B cell (primary cell): ENCODE measurements around the gene TACR2. TPM values are rescaled to one million over a fixed set of nuclear protein-coding genes. Genes with fewer than 3 reads are reported as not detected.

ENCODE experiments used
- ATAC-seq: fragments of 200-7000 bp; cut with Tn5 transposase; one replicate; pipeline ENCODE4 v1.10.0; 2021; ENCODE audit warnings: low read depth, mild to moderate bottlenecking, moderate number of reproducible peaks, moderate library complexity
- CTCF ChIA-PET: fragments of 350-600 bp; sonication (Branson Sonifier 250); formaldehyde crosslinking; loops from one replicate; lab custom pipeline; 2021; ENCODE audit warnings: antibody characterized with exemption, inconsistent platforms; lab: Charles Lee
- POLR2A ChIA-PET: fragments of 350-600 bp; sonication (Branson Sonifier 250); formaldehyde crosslinking; loops from one replicate; lab custom pipeline; 2021; ENCODE audit warnings: antibody characterized with exemption; lab: Charles Lee
- DNase-seq: peaks from one replicate; pipeline ENCODE4 v3.0.0; 2013
- H2AFZ ChIP-seq: 2 replicates; pipeline ENCODE4 v1.6.1; 2012; ENCODE audit warnings: mild to moderate bottlenecking, low read depth, low read length; ENCODE audit not compliant: insufficient read depth, poor library complexity, severe bottlenecking
- H3K27ac ChIP-seq, 2 donors: 1 replicate in 1 of 2; 2 replicates in 1 of 2; pipeline ENCODE4 v1.5.1; 2012 to 2013; ENCODE audit warnings: low read length in 2 of 2, mild to moderate bottlenecking in 2 of 2, moderate library complexity in 1 of 2
- H3K27me3 ChIP-seq, 4 experiments: fragments of 200-600 bp in 1 of 4; sonication (generic) in 1 of 4; replicated peaks in 1 of 4; 1 replicate in 2 of 4; 2 replicates in 2 of 4; pipeline versions ENCODE4 v1.6.1 to v1.7.0; 2013 to 2016; ENCODE audit warnings: low read length in 3 of 4, mild to moderate bottlenecking in 2 of 4, mixed read lengths in 1 of 4, moderate library complexity in 1 of 4; ENCODE audit not compliant: insufficient read depth in 4 of 4, control insufficient read depth in 3 of 4; ENCODE audit errors: control extremely low read depth in 1 of 4
- H3K36me3 ChIP-seq, 2 experiments: replicated peaks in 1 of 2; 1 replicate in 1 of 2; 2 replicates in 1 of 2; pipeline versions ENCODE4 v1.6.1 to v1.7.1; 2013; ENCODE audit warnings: low read length in 1 of 2; ENCODE audit not compliant: insufficient read depth in 2 of 2, control insufficient read depth in 1 of 2; ENCODE audit errors: control extremely low read depth in 1 of 2, extremely low read depth in 1 of 2
- H3K4me1 ChIP-seq, 2 donors: fragments of 200-600 bp in 1 of 2; sonication (generic) in 1 of 2; 1 replicate in 1 of 2; 2 replicates in 1 of 2; pipeline versions ENCODE4 v1.5.1 to v1.6.1; 2013 to 2017; ENCODE audit warnings: low read length in 2 of 2; ENCODE audit not compliant: control insufficient read depth in 2 of 2, insufficient read depth in 2 of 2
- H3K4me2 ChIP-seq: replicated peaks from 2 replicates; pipeline ENCODE3; 2012; ENCODE audit warnings: mild to moderate bottlenecking, low read depth, low read length; ENCODE audit not compliant: poor library complexity, severe bottlenecking
- H3K4me3 ChIP-seq, 5 experiments: fragments of 200-600 bp in 1 of 5; sonication (generic) in 1 of 5; 1 replicate in 3 of 5; 2 replicates in 2 of 5; pipeline versions ENCODE4 v1.5.1 to v1.7.0; 2011 to 2016; ENCODE audit warnings: low read length in 4 of 5, mild to moderate bottlenecking in 4 of 5, low read depth in 2 of 5, control low read depth in 1 of 5, moderate library complexity in 1 of 5; ENCODE audit not compliant: insufficient read depth in 1 of 5; ENCODE audit errors: control extremely low read depth in 1 of 5, extremely low read depth in 1 of 5
- H3K79me2 ChIP-seq: fragments of 200-600 bp; sonication (generic); one replicate; pipeline ENCODE4 v1.6.0; 2016; ENCODE audit warnings: low read length; ENCODE audit not compliant: control insufficient read depth, insufficient read depth
- H3K9ac ChIP-seq: fragments of 200-600 bp; sonication (generic); 2 replicates; pipeline ENCODE4 v1.6.1; 2017; ENCODE audit warnings: mild to moderate bottlenecking, low read length, moderate library complexity
- H3K9me3 ChIP-seq, 3 donors: one replicate each; pipeline versions ENCODE4 v1.6.1 to v1.7.1; 2013; ENCODE audit warnings: low read length in 2 of 3; ENCODE audit not compliant: control insufficient read depth in 2 of 3, insufficient read depth in 1 of 3; ENCODE audit errors: control extremely low read depth in 1 of 3
- H4K20me1 ChIP-seq: 2 replicates; pipeline ENCODE4 v1.6.0; 2012; ENCODE audit warnings: mild to moderate bottlenecking, low read length; ENCODE audit not compliant: insufficient read depth, control insufficient read depth, poor library complexity, severe bottlenecking
- H3K27ac Mint-ChIP-seq: one replicate; pipeline ENCODE4 v1.8.0; 2021; ENCODE audit warnings: mixed read lengths
- H3K27me3 Mint-ChIP-seq: one replicate; pipeline ENCODE4 v1.8.0; 2021; ENCODE audit warnings: mixed read lengths
- H3K4me1 Mint-ChIP-seq: one replicate; pipeline ENCODE4 v1.8.0; 2021; ENCODE audit warnings: mixed read lengths
- H3K4me3 Mint-ChIP-seq: one replicate; pipeline ENCODE4 v1.8.0; 2021; ENCODE audit warnings: mixed read lengths
- H3K9me3 Mint-ChIP-seq: one replicate; pipeline ENCODE4 v1.8.0; 2022; ENCODE audit warnings: mixed read lengths; ENCODE audit not compliant: insufficient read depth
- CTCF ChIP-seq: fragments of 200-600 bp; IDR thresholded peaks from one replicate; pipeline ENCODE4 v1.8.0; 2022; ENCODE audit warnings: antibody characterized with exemption, mild to moderate bottlenecking
- EZH2 ChIP-seq: IDR thresholded peaks from 2 replicates; pipeline ENCODE4 v1.6.1; 2012; ENCODE audit warnings: borderline replicate concordance, low read depth, mild to moderate bottlenecking, moderate library complexity, low read length; ENCODE audit not compliant: insufficient read depth, poor library complexity, severe bottlenecking
- WGBS: methylation state at CpG from one replicate; pipeline ENCODE4 v1.1.5; 2013; ENCODE audit warnings: missing lambda C conversion rate; ENCODE audit not compliant: insufficient coverage; 5-methylcytosine and 5-hydroxymethylcytosine counted together
- intact Hi-C: fragments of 100-400 bp; cut with micrococcal nuclease; formaldehyde crosslinking; loops from one replicate; pipeline ENCODE4 v1.10.0; 2022
- polyA plus RNA-seq: library from polyadenylated mRNA; depleted of rRNA; stranded (reverse); fragments of >200 nt; gene quantifications from 2 replicates; pipeline ENCODE4 v1.2.3, GENCODE V29; 2012
- total RNA-seq, 2 donors: library from RNA; stranded (reverse); fragments of 120-200 nt in 1 of 2; gene quantifications; 1 replicate in 1 of 2; 2 replicates in 1 of 2; pipeline versions ENCODE4 v1.2.3 to v1.2.4, GENCODE V29; 2013 to 2022

The TACR2 gene
- total and polyA plus RNA-seq, 2 donors (not counting 1 experiment from before 2014, with no cell fraction given): 0.18 TPM; not detected in 1

DNA sequence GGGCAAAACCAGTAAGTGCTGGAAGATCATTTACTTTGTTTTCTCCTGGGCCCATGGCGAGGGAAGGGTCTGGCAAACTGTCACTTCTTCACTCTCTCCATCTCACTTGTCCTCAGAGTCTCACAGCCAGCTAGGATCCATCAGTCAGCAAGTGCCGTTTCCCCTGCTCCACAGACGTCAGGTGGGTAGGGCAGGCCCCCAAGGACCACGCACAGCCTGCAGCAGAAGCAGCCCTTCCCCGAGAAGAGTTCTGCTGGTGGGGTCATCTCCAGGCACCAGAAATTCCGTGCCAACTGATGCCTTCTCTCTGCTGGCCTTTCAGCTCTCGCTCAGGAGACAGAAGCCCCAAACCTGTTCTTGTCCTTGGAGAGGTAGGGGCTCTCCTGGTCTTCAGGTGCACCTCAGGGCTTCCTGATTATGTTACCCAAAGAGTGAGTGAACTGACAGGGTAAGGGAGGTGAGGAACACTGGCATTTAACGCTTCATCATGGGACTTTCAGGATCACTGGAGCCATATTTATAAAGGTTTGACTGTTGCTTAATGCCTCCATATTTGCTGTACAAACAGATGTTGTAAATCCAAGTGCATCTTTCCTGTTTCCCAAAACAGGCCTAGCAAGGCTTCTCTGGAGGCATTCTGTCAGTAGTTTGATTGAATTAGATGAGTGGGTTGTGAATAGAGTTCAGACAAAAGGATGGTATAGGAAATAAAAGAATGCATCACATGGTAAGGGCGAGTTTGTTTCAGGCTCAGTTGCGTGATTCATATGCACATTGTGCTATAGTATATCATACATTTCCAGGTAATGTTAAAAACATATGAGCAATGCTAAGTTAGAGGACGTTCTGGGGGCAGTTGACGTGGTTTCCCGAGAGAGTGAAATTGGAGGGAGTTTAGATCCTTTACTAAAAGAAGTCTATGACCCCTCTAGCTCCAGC is 20.9 kb upstream of the TACR2 start:
- no peak for TF ChIP-seq EZH2
- TF ChIP-seq CTCF: no peak
- H3K4me2 ChIP-seq: no peak overlapping the region
- no peak overlapping the region for H3K27ac Mint-ChIP-seq
- H4K20me1 ChIP-seq: no peaks in the 10 kb centered on the region
- H2AFZ ChIP-seq: no peak overlapping the region
- H3K4me3 ChIP-seq: no peak overlapping the region
- peaks cover 0 to 11% (median 0%) of the 10 kb centered on the region in 4 experiments for H3K27me3 ChIP-seq
- DNase-seq: no peak
- WGBS: 81% methylated on average over 7 of the region's 13 CpGs
- H3K79me2 ChIP-seq: no peaks in the 10 kb centered on the region
- H3K4me1 ChIP-seq: no peaks in the 10 kb centered on the region
- no peaks in the 10 kb centered on the region for H3K9me3 Mint-ChIP-seq
- no peak for ATAC-seq
- peaks cover 0 to 5% (median 0%) of the 10 kb centered on the region in 3 donors for H3K9me3 ChIP-seq
- intact Hi-C loops: no loop called here
- no peaks in the 10 kb centered on the region for H3K4me1 Mint-ChIP-seq
- H3K27me3 Mint-ChIP-seq: peaks cover 29% of the 10 kb centered on the region
- POLR2A ChIA-PET: no interaction called here
- CTCF ChIA-PET: no interaction called here
- no peaks in the 10 kb centered on the region for H3K36me3 ChIP-seq
- no peak overlapping the region for H3K27ac ChIP-seq
- no peak overlapping the region for H3K4me3 Mint-ChIP-seq
- no peak overlapping the region for H3K9ac ChIP-seq

DNA sequence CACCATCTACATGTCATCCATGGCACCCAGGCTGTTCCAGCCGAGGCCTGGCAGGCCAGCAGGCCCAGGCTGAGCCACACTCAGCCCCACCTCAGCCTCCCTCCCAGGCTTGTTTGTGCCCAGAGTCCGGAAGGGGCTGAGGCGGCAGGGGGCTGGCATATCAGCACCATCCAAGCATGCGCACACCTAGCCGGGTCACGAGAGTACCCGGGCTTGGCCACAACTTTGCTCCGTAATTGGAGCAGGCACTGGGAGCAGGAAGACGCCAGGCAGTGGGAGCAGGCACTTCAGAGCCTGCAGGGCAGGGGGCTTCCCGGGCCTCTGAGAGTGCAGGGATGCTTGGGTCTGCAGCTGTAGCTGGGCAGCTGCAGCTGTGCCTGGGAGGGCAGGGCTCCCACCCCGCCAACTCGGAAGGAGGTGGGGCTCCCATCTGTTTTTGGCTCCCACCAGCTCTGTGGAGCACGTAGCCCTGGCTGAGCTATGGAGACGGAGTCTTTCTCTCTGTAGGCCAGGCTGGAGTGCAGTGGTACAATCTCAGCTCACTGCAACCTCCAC is 19.3 kb upstream of the TACR2 start:
- H3K27me3 ChIP-seq: peaks cover 0 to 11% (median 0%) of the 10 kb centered on the region in 4 experiments
- peaks cover 25% of the 10 kb centered on the region for H3K27me3 Mint-ChIP-seq

More for the DNA sequence above, 19.3 kb upstream of the TACR2 start:
- Histone ChIP-seq H3K4me2 (no peak overlapping the region), H3K9ac (no peak overlapping the region), H3K36me3 (no peaks in the 10 kb centered on the region), H3K4me1 (no peaks in the 10 kb centered on the region), H3K79me2 (no peaks in the 10 kb centered on the region), H3K27ac (no peak overlapping the region), H4K20me1 (no peaks in the 10 kb centered on the region), H2AFZ (no peak overlapping the region), H3K4me3 (no peak overlapping the region), H3K9me3 (peaks cover 0 to 5% (median 0%) of the 10 kb centered on the region in 3 donors)
- 94% methylated on average over 14 of the region's 14 CpGs for WGBS
- no peak for TF ChIP-seq CTCF
- TF ChIP-seq EZH2: no peak
- POLR2A ChIA-PET: no interaction called here
- no peaks in the 10 kb centered on the region for H3K4me1 Mint-ChIP-seq
- DNase-seq (no peak), ATAC-seq (no peak)
- no peak overlapping the region for H3K4me3 Mint-ChIP-seq
- CTCF ChIA-PET: no interaction called here
- H3K9me3 Mint-ChIP-seq: no peaks in the 10 kb centered on the region
- intact Hi-C loops: no loop called here
- H3K27ac Mint-ChIP-seq: no peak overlapping the region
